HCT116 (cell line): ENCODE measurements around the gene HTT-AS. TPM values are rescaled to one million over a fixed set of nuclear protein-coding genes. Genes with fewer than 3 reads are reported as not detected.

Experiments
- ATAC-seq: fragments of 200-7000 bp; cut with Tn5 transposase; 2 replicates; pipeline ENCODE4 v1.9.1; 2020; ENCODE audit warnings: mild to moderate bottlenecking, moderate library complexity
- BruUV-seq: library from RNA; stranded (reverse); fragments of 400-500 nt; replicated peaks from 2 replicates; lab custom pipeline; 2021; lab: Mats Ljungman, UMichigan
- CTCF ChIA-PET: fragments of 300-600 bp; sonication (Branson Sonifier 250); formaldehyde crosslinking; loops from one replicate; lab custom pipeline; 2021; ENCODE audit warnings: antibody characterized with exemption; lab: Charles Lee
- POLR2A ChIA-PET: fragments of 300-600, 350-600 bp; sonication (Branson Sonifier 250); formaldehyde crosslinking; loops from one replicate; lab custom pipeline; 2021; ENCODE audit warnings: antibody characterized with exemption; lab: Charles Lee
- RAD21 ChIA-PET, 2 experiments: fragments of 300-600 bp; sonication (Branson Sonifier 250); formaldehyde crosslinking; loops; one replicate each; lab custom pipeline; 2023; ENCODE audit warnings: low total read pairs in 2 of 2; ENCODE audit not compliant: uncharacterized antibody in 2 of 2, unreplicated experiment in 2 of 2, low non-redundant PET in 1 of 2; lab: Charles Lee
- DNase-seq: peaks from one replicate; pipeline ENCODE4 v3.0.0-alpha.2; 2010; ENCODE audit warnings: low read depth, low spot score
- H2AFZ ChIP-seq: fragments of 200-600 bp; shearing (Covaris generic), sonication (generic); 2 replicates; pipeline ENCODE4 v1.6.1; 2017; ENCODE audit warnings: low read depth, mixed run types, mixed read lengths, antibody characterized with exemption, low read length; ENCODE audit not compliant: poor library complexity, severe bottlenecking
- H3K27ac ChIP-seq: 2 replicates; pipeline ENCODE4 v1.5.1; 2012; ENCODE audit warnings: low read depth, low read length
- H3K27me3 ChIP-seq: fragments of 200-600 bp; sonication (generic); 2 replicates; pipeline ENCODE4 v1.6.1; 2016; ENCODE audit warnings: mixed run types, low read length, mixed read lengths; ENCODE audit not compliant: insufficient read depth
- H3K36me3 ChIP-seq, 2 experiments: fragments of 200-500 bp in 1 of 2; fragments of 200-600 bp in 1 of 2; sonication (Bioruptor generic) in 1 of 2; sonication (generic) in 1 of 2; 2 replicates each; pipeline versions ENCODE4 v1.5.1 to v1.6.1; 2014 to 2016; ENCODE audit warnings: low read length in 2 of 2, inconsistent platforms in 1 of 2, mixed read lengths in 1 of 2, mixed run types in 1 of 2; ENCODE audit not compliant: insufficient read depth in 2 of 2, control insufficient read depth in 1 of 2
- H3K4me1 ChIP-seq, 2 experiments: fragments of 200-600 bp in 1 of 2; sonication (generic) in 1 of 2; 2 replicates each; pipeline versions ENCODE4 v1.5.1 to v1.6.1; 2012 to 2017; ENCODE audit warnings: low read length in 2 of 2, inconsistent platforms in 1 of 2, mild to moderate bottlenecking in 1 of 2, mixed read lengths in 1 of 2, mixed run types in 1 of 2, moderate library complexity in 1 of 2; ENCODE audit not compliant: insufficient read depth in 2 of 2, control insufficient read depth in 1 of 2
- H3K4me2 ChIP-seq: fragments of 200-600 bp; sonication (generic); 2 replicates; pipeline ENCODE4 v1.6.1; 2017; ENCODE audit warnings: mixed run types, low read length, mixed read lengths
- H3K4me3 ChIP-seq, 2 experiments: fragments of 200-600 bp in 1 of 2; sonication (generic) in 1 of 2; replicated peaks in 1 of 2; 2 replicates each; pipeline ENCODE4 v1.5.1; 2011 to 2016; ENCODE audit warnings: low read length in 2 of 2, control low read depth in 1 of 2, low read depth in 1 of 2, mild to moderate bottlenecking in 1 of 2, mixed read lengths in 1 of 2, mixed run types in 1 of 2
- H3K79me2 ChIP-seq: fragments of 200-600 bp; sonication (generic); 2 replicates; pipeline ENCODE4 v1.6.1; 2017; ENCODE audit warnings: mild to moderate bottlenecking, mixed run types, low read length, moderate library complexity, mixed read lengths; ENCODE audit not compliant: insufficient read depth
- H3K9ac ChIP-seq: fragments of 200-600 bp; sonication (generic); 2 replicates; pipeline ENCODE4 v1.6.1; 2016; ENCODE audit warnings: low read length, mixed read lengths
- H3K9me2 ChIP-seq: fragments of 200-600 bp; sonication (generic), shearing (Covaris generic); 2 replicates; pipeline ENCODE4 v1.6.1; 2017; ENCODE audit warnings: mixed run types, mild to moderate bottlenecking, moderate library complexity; ENCODE audit not compliant: insufficient read depth
- H3K9me3 ChIP-seq, 2 experiments: fragments of 200-500 bp in 1 of 2; fragments of 200-600 bp in 1 of 2; sonication (Bioruptor generic) in 1 of 2; sonication (generic) in 1 of 2; 2 replicates each; pipeline ENCODE4 v1.6.1; 2014 to 2017; ENCODE audit warnings: low read length in 2 of 2, mixed read lengths in 2 of 2, inconsistent platforms in 1 of 2, low read depth in 1 of 2, mild to moderate bottlenecking in 1 of 2, mixed run types in 1 of 2, moderate library complexity in 1 of 2; ENCODE audit not compliant: control insufficient read depth in 1 of 2, insufficient read depth in 1 of 2
- H4K20me1 ChIP-seq: fragments of 200-600 bp; sonication (generic), shearing (Covaris generic); 2 replicates; pipeline ENCODE4 v1.6.1; 2017; ENCODE audit warnings: mixed run types, mild to moderate bottlenecking, moderate library complexity; ENCODE audit not compliant: insufficient read depth
- ATF3 ChIP-seq: IDR thresholded peaks from 2 replicates; pipeline ENCODE4 v1.6.1; 2012
- CBX3 ChIP-seq: IDR thresholded peaks from 2 replicates; pipeline ENCODE4 v1.6.1; 2012; ENCODE audit warnings: low read depth
- CEBPB ChIP-seq: IDR thresholded peaks from 2 replicates; pipeline ENCODE4 v1.6.1; 2012; ENCODE audit warnings: low read depth
- CTCF ChIP-seq, 3 experiments: fragments of 200-600 bp in 1 of 3; sonication (generic) in 1 of 3; IDR thresholded peaks in 2 of 3; conservative IDR thresholded peaks in 1 of 3; 2 replicates each; pipeline ENCODE4 v1.5.1; 2012 to 2017; ENCODE audit warnings: low read depth in 2 of 3, low read length in 2 of 3, antibody characterized with exemption in 1 of 3, borderline replicate concordance in 1 of 3, control low read depth in 1 of 3, mild to moderate bottlenecking in 1 of 3, mixed read lengths in 1 of 3, mixed run types in 1 of 3, moderate library complexity in 1 of 3; ENCODE audit not compliant: insufficient read depth in 1 of 3
- EGR1 ChIP-seq: IDR thresholded peaks from 2 replicates; pipeline ENCODE4 v1.6.1; 2012; ENCODE audit warnings: low read depth
- ELF1 ChIP-seq: IDR thresholded peaks from 2 replicates; pipeline ENCODE4 v1.6.1; 2012; ENCODE audit warnings: low read depth, borderline replicate concordance
- EZH2 ChIP-seq: fragments of 200-600 bp; sonication (generic); IDR thresholded peaks from 2 replicates; pipeline ENCODE4 v1.6.1; 2017; ENCODE audit warnings: antibody characterized with exemption, mixed run types
- EZH2phosphoT487 ChIP-seq: fragments of 200-600 bp; IDR thresholded peaks from 2 replicates; pipeline ENCODE4 v1.6.1; 2018; ENCODE audit warnings: antibody characterized with exemption, borderline replicate concordance
- FOSL1 ChIP-seq: IDR thresholded peaks from 2 replicates; pipeline ENCODE4 v1.6.1; 2012; ENCODE audit warnings: low read depth
- JUND ChIP-seq: IDR thresholded peaks from 2 replicates; pipeline ENCODE4 v1.6.1; 2012
- POLR2A ChIP-seq: IDR thresholded peaks from 2 replicates; pipeline ENCODE4 v1.7.0; 2011; ENCODE audit warnings: borderline replicate concordance; ENCODE audit not compliant: insufficient read depth, insufficient read length; ENCODE audit errors: extremely low read depth
- POLR2AphosphoS5 ChIP-seq: IDR thresholded peaks from 2 replicates; pipeline ENCODE4 v1.6.1; 2011; ENCODE audit warnings: mild to moderate bottlenecking, low read depth, low read length, moderate library complexity
- RAD21 ChIP-seq: IDR thresholded peaks from 2 replicates; pipeline ENCODE4 v1.6.1; 2012; ENCODE audit warnings: low read depth, mild to moderate bottlenecking
- REST ChIP-seq: IDR thresholded peaks from 2 replicates; pipeline ENCODE4 v1.6.1; 2012; ENCODE audit warnings: low read depth
- SRF ChIP-seq: IDR thresholded peaks from 2 replicates; pipeline ENCODE4 v1.6.1; 2012; ENCODE audit warnings: low read depth
- TCF7L2 ChIP-seq: IDR thresholded peaks from 2 replicates; pipeline ENCODE4 v1.7.0; 2011; ENCODE audit warnings: borderline replicate concordance, inconsistent platforms; ENCODE audit not compliant: insufficient read depth, insufficient read length; ENCODE audit errors: extremely low read depth
- YY1 ChIP-seq: IDR thresholded peaks from 2 replicates; pipeline ENCODE4 v1.6.1; 2011; ENCODE audit warnings: low read length, low read depth, moderate library complexity, mild to moderate bottlenecking; ENCODE audit not compliant: insufficient replicate concordance; ENCODE audit errors: extremely low read depth
- ZBTB33 ChIP-seq: IDR thresholded peaks from 2 replicates; pipeline ENCODE4 v1.6.1; 2011; ENCODE audit warnings: mild to moderate bottlenecking, low read length, moderate library complexity; ENCODE audit not compliant: insufficient replicate concordance; ENCODE audit errors: extremely low read depth
- ZFX ChIP-seq: fragments of 450-650 bp; IDR thresholded peaks from 2 replicates; pipeline ENCODE4 v1.6.1; 2017
- intact Hi-C: fragments of 100-400 bp; cut with micrococcal nuclease; formaldehyde crosslinking; loops from 2 replicates; pipeline ENCODE4 v1.10.0; 2022
- total RNA-seq: library from RNA; stranded (reverse); gene quantifications from one replicate; pipeline ENCODE4 v1.2.1, GENCODE V29; 2021; ENCODE audit not compliant: unreplicated experiment

Gene HTT-AS
- total RNA-seq, 1 experiment from 2014 or later: not detected

- peaks cover 16 to 18% of the 10 kb centered on the region in 2 experiments for H3K36me3 ChIP-seq
- peaks cover 0 to 9% of the 10 kb centered on the region in 2 experiments; a peak in 1 of 4 replicates for H3K4me1 ChIP-seq
- intact Hi-C loops: loop anchor here (2.0 kb wide), 1 partner anchor 336 kb away; no protein-coding TSS in a partner anchor
- H2AFZ ChIP-seq: no peak overlapping the region
- POLR2A ChIA-PET: no interaction called here
- no peaks in the 10 kb centered on the region for H3K9me3 ChIP-seq
- no peak overlapping the region for H3K27ac ChIP-seq
- RAD21 ChIA-PET: no interaction called here
- H3K27me3 ChIP-seq: no peaks in the 10 kb centered on the region
- 0 out of 2 replicates have a peak, but pooled peaks cover 4% of the 10 kb centered on the region for H3K79me2 ChIP-seq
- no peak for ATAC-seq
- H3K9ac ChIP-seq: 0 out of 2 replicates have a peak overlapping the region, but pooled peaks have one; percentile 17
- no peaks in the 10 kb centered on the region for H4K20me1 ChIP-seq
- TF ChIP-seq POLR2A: no peak
- TF ChIP-seq SRF: no peak
- no peak for TF ChIP-seq TCF7L2
- no peak for TF ChIP-seq ELF1
- no peak for TF ChIP-seq CTCF (IDR thresholded peaks at IDR 0.05 in 2 of 3, conservative IDR thresholded peaks at IDR 0.05 in 1 of 3; ENCODE audit: borderline replicate concordance in 1 of 3, insufficient read depth in 1 of 3, low read depth in 2 of 3, low read length in 2 of 3)
- TF ChIP-seq CEBPB: no peak
- TF ChIP-seq ATF3: no peak
- TF ChIP-seq EZH2phosphoT487: no peak
- no peak for TF ChIP-seq ZBTB33
- no peak for TF ChIP-seq REST
- TF ChIP-seq ZFX: no peak
- no peak for TF ChIP-seq RAD21
- TF ChIP-seq EGR1: no peak
- no peak for TF ChIP-seq CBX3
- TF ChIP-seq YY1: no peak
- TF ChIP-seq EZH2: no peak
- no peak for TF ChIP-seq POLR2AphosphoS5
- no peak for TF ChIP-seq FOSL1
- no peak for TF ChIP-seq JUND
- TF ChIP-seq, all 23 proteins: peak for 0
- no TSS peak for BruUV-seq
- DNase-seq: no peak
- CTCF ChIA-PET: interaction anchor here (1.1 to 1.6 kb wide), 3 partner anchors 8 to 774 kb away, joined by 3 to 7 read pairs (median 4); no protein-coding TSS in a partner anchor
- no peak overlapping the region for H3K4me2 ChIP-seq
- H3K9me2 ChIP-seq: no peaks in the 10 kb centered on the region
- no peak overlapping the region for H3K4me3 ChIP-seq
These were observed 32.9 kb upstream of the HTT-AS start for GRCh38 chr4:3107271-3107670.
